Activated CD4-positive, alpha-beta T cell treated with anti-CD3 and anti-CD28 coated beads, Interleukin-2, amount 50 U/mL, for 48 hours (primary cell): Measurements from ENCODE around the gene PPP1CA.

Experiments
- DNase-seq, 2 experiments: peaks; one replicate each; pipeline ENCODE4 v3.0.0-alpha.2; 2020

The PPP1CA gene

DNA sequence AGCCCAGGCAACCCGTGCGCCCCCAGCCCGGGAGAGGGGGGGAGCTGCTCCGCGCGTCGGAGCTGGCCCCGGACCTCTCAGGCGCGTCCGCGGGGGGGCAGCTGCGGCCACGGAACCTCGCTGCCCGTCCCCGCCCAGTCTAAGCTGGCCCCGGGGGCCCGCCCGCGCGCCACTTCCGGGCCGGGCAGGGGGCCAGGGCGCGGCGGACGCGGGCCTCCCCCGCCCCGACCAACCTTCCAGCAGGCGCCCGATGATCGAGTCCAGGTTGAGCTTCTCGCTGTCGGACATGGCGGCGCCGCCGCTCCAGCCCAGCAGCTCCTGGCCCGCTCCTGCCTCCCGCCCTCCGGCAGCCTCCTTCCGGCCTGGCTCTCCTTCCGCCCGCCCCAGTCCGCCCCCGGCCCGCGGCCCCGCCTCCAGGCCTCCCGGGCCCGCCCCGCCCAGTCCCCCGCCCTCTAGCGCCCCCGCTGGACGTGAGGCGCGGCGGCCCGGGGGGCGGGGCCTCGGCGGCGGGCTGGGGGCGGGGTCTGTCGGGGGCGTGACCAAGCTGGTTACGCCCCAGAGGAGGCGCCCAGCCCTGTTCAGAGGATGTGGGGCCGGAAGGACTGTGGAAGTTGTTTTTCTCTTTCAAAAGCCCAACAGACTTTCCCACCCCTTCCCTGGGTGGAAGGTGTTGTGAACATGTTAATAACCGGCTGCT is at the start of gene PPP1CA:
Gene PPP1CA, minus strand, starts transcription at position 364 of the 697 bp plus-strand sequence. Its CDS starts 76 bp downstream, at position 288.
- DNase-seq: peak; percentile 88 to 90

DNA sequence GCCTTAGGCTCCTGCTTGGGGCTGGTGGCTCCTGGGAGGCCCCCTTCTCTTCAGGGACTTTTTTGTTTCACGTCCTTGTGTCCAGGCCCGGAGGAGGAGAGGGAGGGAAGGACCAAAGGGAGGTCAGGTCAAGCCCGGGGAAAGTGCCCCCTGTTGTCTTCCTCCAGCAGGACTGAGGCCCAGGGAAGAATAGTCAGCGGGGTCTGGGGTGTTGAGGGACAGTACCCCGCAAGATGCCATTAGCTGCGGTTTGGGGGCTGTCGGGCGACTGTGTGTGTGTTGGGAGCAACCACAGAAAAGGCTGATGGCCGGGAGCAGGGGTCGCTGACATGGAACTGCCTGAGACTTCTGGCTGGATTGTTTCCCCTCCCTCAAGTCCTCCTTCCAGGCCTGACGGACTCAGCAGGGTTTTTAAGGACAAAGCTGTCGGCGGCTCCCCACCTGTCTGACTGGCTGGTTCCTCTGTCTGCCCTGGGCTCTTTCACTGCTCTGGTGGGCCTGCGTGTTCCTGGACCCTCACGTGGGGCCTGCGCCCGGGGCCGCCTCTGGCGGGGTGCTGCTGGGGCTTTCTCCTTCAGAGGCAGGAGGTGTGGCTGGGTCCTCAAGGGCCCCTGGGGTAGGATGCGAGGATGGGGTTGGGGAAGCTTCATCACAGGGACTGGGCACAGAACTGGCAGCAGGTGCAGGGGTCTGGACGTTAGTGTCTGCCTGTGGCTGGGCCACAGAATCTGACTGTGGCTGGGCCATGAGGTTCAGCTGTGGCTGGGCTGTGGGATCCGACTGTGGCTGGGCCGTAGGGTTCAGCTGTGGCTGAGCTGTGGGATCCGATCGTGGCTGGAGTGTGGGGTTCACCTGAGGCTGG is 49.4 kb upstream of the PPP1CA start:
- DNase-seq: no peak

DNA sequence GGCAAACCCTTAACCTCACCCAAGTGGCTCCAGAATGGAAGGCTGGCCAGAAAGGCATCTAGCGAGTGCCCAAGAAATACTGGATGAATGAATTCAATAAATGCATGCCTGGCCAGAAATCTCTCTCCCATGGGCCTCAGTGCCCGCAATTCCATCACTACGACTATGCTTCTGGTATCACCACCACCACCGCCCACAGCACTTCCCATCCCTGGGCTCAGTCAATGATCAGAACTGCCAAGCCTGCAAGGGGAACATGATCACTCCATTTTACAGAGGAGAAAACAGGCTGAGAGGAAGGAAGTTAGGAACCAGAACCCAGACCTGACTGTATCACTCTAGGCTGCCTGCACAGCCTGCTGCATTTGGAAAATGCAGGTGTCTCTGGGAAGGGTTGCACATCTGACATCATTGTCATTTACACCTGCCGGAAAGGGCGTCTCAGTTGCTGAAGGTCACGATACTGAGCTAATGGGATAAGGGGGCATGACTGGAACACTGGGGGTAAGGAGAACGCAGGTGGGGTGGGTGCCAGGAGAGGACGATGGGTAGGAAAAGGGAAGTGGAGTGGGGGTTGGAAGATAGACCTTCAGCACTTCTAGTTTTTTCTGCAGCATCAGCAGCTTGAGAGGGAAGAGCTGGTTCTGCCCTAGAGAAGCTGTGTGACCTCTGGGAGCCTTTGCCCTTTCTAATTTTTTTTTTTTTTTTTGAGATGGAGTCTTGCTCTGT is 47.6 kb upstream of the PPP1CA start:
- no peak for DNase-seq

DNA sequence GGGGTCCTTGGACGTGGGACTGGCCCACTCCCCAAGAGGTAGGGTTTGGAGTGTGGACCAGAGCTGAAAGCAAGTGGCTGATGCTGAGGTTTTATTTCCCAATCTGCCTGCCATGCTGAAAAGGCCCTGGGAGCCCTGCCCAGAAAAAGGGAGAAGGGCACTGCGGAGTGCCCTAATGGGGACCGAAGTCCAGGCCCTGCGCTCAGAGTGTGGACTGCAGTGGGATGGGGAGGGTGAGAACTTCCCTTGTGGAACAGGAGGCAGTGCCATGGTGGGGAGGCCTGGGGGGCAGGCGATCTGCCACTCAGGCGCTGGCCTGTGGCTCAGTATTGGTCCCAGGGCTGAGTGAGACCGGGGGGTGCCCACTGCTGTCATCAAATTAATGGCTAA is 46.6 kb upstream of the PPP1CA start:
- no peak for DNase-seq

DNA sequence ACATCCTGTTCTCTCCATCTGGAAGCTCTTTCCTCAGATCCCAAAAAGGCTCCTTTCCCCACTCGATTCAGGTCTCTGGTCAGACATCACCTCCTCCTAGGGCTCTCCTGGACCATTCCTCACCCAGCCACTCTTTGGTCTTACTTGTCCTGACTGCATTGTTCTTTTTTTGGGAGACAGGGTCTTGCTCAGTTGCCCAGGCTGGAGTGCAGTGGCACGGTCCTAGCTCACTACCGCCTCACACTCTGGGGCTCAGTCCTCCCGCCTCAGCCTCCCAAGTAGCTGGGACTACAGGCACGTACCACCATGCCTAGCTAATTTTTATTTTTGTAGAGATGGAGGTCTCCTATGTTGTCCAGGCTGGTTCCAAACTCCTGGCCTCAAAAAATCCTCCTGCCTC is 43.9 kb upstream of the PPP1CA start:
- no peak for DNase-seq

DNA sequence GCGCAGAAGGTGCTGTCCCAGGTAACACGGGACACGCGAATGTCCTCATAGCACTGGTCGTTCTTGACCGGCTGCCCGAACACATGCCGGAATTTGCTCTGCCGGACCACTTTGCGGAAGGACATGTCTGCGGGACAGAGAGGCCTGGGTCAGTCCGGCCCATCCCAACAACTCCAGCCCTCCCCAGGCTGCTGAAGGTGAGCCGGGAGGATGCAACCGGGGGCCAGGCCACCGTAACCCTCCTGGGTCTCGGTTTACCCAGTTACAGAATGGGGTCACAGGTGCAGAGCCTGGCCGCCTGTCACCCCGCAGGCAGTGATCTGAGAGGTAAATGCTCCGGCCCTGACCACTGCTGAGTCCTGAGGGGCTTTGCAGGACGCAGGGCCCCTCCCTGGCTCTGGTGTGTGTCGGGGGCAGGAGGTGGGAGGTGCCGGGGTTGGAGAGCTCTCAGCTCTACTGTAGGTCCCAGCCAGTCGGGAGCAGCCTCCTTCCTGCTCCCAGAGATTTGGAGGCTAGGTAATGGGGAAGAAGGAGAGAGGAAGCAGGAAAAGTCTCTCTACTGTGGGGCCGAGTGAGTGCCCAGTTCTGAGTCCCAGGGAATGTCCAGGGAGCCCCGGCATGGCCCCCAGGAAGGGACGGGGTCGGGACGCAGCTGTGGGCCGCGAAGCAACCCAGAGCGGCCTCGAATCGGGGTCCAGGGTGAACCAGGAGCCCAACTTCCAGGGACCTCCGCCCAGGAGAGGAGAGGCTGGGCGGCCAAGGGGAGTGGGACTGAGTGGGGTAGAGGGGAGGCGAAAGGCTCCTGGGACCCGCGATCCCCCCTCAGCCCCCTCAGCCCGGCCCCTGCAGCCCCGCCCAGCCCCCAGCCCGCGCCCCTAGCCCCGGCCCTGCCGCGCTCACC is 41.1 kb upstream of the PPP1CA start:
- no peak for DNase-seq

DNA sequence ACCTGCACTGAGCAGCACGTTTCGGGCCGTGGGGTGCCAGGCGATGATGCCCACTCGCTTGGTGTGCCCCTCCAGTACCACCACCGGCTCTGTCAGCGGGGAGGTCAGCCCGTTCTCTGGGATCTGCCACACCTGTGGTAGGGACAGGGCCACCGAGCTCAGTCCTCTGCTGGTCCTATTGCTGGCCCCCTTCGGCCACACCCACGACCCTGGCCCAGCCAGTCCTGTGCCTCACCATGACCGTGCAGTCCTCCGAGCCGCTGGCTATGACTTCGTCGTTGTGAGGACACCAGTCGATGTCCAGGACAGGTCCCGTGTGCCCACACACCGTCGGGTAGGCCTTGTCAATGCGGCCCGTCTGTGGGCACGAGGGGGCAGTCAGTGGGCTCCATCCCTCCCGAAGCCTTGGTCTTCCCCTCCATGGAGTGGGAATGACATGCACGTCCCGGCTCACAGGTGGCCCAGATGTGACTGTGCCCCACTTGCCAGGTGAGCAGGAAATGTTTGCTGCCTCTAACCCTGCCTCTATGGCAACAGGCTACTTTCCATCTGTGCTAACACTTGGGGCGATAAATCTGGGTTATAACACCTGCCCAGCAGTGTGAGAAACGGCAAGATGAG is 40.2 kb upstream of the PPP1CA start:
- DNase-seq: no peak

DNA sequence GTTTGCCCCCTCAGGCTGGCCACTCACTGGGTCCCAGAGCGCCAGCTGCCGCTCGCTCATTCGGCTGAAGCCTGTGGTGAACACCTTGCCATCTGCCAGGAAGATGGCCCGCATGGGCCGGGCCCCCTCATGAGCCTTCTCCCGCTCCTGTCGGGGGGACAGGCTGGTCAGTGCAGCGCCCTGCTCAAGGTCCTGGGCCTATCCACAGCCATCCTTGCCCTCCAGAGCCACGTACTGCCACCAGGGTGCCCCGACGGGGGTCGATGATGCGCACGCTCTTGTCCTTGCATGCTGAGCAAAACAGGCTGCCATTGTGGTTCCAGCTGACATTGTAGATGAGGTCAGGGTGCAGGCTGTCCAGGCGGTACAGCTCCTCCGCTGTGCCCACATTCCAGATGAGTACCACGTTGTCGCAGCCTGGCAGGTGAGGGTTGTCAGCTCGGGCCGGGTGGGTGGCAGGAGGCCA is 39.5 kb upstream of the PPP1CA start:
- no peak for DNase-seq

DNA sequence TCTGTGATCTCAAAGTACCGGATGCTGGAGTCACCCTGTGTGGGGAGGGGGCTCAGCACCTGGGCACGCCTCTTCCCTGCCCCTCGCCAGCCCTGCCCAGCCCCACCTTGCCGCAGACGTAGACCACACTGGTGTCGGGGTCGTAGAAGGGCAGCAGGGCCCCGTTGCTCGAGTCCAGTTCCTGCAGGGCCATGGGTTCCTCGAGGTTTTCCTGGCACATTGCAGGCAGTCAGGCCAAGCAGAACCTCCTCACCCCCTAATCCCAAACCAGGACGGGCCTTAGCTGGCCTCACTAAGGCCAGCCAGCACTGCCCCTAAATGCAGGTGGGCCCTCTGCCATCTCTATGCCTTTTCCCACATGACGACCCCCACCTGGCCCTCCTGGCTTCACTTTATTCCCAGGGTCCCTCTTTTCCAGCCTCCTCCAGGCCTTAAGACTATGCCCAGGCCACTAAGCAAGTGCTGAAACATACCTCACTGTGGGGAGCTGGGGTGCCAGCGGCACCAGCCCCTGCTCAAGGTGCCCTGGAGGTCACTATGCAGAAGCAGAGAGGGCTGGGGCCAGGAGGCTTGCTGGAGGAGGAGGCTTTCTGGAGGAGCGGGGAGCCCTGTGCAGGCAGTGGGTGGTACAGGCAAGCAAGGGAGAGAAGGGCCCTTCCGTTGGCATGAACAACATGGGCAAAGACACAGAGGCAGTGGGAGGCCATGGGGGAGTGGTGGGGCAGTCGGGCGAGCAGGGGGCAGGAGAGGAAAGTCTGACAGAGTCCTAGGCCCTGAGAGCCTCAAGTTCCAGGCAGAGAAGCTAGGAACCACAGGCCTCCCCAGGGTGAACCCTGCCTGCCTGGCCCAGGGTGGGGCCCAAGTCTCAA is 38.8 kb upstream of the PPP1CA start:
- no peak for DNase-seq

DNA sequence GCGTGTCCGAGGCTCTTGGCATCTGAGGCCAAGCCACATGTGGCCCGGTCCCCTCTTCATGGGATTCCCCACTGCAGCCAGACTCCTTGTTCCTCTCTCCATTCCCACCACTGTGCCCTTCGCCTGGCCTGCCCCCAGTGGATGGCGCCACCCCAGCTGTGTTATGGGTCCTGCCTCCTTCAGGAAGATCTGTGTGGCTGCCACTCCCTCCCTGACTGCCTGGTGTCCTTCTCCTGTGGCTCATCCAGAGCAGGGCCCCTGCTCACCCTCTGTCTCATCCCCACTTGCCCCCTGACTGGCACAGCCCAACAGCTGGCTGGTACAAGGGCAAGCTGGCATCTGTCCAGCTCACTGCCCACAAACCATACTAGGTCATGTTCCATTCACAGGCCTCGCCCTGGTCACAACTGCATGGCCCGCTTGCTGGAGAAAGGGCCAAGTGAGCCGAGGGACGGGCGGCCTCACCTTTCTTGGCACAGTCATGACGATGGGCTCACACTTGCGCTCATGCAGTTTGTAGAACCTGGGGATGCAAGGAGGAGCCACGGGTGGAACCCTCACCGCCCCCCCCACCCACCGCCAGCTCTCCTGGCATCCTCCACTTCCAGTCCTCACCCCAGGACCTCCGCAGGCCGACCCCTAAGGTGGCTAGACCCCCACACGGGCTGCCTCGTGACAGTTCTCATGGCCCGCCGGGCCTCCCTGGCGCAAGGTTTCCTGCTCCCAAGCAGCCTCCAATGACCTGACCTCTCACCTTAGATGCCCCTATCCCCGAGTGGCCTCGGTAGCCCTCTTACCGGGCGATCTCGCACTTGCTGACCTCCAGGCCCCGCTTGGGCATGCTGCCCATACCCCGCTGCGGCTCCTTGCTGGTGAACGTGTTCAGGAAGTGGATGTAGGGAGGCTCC is 37.9 kb upstream of the PPP1CA start:
- DNase-seq: peak; percentile 61 to 72

DNA sequence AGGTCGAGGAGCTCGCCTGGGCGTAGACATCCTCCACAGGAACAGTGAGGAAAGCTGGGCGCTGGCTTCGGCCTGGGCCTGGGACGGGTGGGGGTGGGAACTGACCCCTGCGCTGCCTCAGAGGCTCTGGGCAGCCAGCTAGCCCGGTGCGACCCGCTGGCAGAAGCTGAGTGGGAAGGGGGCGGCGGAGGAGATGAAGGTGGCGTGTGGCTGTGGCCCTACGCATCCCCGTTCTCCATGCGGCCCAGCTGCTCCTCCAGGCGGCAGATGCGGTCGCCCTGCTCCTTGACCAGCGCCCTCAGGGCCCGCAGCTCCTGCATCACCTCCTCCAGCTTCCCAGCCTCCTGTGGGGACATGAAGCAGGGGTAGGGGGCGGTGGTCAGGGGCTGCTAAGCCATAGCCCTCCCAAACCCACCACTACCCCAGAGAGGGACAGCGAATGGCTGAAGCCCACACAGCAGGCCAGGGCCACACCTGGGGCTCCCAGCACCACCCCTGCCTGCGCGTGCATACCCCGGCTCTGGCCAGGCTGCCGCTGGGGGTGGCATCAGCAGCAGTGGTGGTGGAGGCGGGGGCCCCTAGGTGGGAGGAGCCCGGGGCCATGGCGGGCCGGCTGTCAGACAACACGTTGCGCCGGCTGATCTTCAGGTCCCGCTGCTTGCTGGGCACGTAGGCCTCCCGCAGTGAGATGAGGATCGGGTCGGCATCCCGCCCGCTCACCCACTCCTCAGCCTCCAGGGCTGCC is 36.7 kb upstream of the PPP1CA start:
- DNase-seq: peak; percentile 88 to 90

DNA sequence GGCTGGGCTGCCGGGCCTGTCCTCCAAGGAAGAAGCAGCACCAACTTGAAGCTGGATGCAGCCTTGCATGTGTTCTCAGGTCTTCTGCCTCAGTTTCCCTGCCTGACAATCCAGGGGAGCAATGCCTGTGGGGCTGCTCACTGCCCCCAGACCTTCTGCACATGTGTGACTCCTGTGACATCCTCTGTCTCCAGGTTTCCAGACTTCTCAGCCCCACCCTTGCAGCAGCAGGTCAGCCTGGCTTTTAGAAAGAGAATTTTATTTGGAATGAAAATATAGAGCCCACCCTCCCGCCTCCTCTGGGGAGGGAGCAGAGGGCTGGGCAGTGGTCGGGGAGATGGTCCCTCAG is 36.1 kb upstream of the PPP1CA start:
- no peak for DNase-seq

DNA sequence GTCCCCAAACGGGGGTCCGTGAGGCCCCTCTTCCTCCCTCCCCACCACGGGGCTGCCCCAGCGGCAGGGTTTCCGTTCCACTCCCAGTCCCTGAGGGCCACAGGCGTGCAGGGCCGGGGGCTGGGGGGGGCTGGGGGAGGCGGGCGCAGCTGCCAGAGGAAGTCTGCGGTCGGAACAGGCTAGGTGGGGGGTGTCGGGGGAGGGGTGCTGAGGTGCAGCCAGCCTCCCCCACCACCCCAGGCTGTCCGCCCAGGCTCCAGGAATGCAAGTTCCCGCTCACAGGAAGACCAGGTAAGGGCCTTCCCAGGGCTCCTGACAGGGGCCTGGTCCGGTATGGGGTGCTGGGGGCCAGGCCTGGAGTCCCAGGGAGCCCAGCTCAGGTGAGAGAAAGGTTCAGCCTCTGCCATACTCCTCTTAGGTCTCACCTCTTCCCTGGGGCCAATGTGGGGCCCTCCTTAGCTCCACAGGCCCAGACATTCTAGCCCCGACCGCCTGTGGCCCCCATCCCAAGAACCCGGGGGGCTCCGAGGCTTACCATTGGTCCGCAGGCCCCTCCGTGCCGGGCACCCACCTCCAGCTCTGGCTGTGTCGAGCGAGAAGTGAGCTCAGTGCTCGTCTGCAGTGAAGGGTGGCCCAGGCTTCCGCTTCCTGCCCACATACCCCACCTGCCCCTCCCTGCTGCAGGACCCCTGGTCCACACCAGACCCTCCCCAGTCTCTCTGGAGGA is 35.6 kb upstream of the PPP1CA start, which contains the start of gene PTPRCAP:
Gene PTPRCAP, minus strand, starts transcription at position 601 of the 727 bp plus-strand sequence. Its CDS starts 63 bp downstream, at position 538.
- DNase-seq: peak; percentile 78 to 81

DNA sequence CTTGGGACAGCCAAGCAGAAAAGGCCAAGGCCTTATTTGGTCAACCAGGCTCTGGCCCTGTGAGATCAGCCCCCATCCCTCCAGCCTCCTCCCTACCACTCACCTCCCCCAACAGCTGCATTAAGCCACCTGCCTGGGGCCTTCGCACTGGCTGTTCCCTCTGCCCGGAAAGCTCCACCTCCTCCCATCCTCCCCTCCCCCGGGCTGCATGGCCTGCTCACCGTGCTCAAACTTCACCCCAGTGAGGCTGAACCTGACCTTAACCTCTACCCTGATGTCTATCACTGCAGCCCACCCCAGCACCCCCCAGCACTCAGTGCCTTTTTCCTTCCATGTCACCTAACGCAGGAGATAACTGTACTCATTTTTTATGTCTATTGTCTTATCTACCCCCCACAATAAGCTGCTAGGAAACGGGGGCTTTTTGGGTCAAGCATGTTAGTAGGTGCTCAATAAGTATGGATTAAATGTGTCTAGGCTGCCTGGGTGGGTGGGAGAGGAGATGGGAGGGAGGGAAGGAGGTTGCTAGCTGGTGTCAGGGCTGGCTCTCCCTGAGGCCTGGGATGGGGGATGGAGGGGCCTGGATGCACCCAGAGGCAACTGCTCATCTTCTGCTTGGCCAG is 34.9 kb upstream of the PPP1CA start:
- DNase-seq: peak; percentile 86 to 89

DNA sequence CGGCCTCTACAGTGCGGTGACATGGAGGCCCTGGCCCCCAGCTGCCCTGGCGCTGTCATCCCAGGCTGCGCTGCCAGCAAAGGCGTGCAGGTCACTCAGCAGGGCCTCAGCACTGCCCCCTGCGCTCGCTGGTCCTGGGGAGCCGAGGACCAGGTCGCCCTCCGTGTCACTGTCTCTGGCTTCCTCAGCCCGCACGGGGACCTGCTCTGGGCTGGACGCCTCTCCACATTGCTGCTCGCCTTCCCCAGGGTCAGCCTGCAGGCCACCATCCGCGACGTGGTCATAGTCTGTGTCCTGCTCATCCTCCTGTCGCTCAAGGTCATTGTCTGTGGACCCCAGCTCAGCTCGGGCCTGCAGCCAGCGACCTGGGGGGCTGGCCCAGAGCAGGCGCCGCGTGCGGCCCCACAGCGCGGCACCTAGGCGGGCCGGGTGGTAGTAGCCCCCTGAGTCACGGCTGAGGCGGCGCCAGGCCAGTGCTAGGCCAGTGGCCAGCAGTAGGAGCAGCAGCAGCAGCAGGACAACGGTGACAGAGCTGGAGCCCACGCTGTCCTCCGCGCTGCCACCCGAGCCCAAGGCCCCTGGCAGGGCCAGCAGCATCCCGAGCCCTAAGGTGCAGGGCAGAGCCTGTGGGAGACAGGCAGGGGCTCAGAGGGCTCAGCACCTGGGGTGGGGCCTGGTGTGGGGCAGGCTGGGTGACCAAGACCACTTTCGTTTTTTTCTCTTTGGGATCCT is 34.2 kb upstream of the PPP1CA start:
- DNase-seq: no peak

DNA sequence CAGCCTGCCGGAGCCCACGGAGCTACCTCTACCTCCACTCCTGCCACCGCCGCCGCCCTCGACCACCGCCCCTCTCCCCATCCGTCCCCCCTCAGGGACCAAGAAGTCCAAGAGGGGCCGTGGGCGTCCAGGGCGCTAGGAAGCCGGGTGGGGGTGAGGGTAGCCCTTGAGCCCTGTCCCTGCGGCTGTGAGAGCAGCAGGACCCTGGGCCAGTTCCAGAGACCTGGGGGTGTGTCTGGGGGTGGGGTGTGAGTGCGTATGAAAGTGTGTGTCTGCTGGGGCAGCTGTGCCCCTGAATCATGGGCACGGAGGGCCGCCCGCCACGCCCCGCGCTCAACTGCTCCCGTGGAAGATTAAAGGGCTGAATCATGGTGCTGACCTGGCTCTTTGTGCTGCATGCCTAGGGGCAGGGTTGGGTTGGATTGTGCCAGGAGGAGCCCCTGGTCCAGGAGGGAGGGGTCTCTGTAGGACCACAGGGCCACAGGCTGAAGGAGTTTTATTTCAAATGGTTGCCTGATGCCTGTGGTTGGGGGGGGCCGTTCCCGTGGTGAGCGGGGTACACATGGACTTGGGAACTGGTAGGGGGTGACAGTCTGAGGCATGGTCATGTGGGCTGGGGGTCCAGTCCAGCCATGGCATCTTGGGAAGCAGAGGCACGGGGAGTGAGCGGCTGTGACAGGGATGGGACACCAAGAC is 33.5 kb upstream of the PPP1CA start:
- DNase-seq: peak; percentile 49 to 62
